IMR-90 (cell line): Measurements from ENCODE around the gene R3HDM2. TPM values are rescaled to one million over a fixed set of nuclear protein-coding genes. Genes with fewer than 3 reads are reported as not detected.

Experiments
- ATAC-seq: fragments of 200-7000 bp; cut with Tn5 transposase; 2 replicates; pipeline ENCODE4 v1.9.1; 2020; ENCODE audit warnings: low read depth, mild to moderate bottlenecking, moderate library complexity
- BruUV-seq: library from RNA; stranded (reverse); fragments of 400-500 nt; replicated peaks from 2 replicates; lab custom pipeline; 2021; lab: Mats Ljungman, UMichigan
- CTCF ChIA-PET: fragments of 300-600 bp; formaldehyde crosslinking; extraction: SDS; loops from one replicate; lab custom pipeline; 2021; ENCODE audit warnings: antibody characterized with exemption; lab: Yijun Ruan, JAX
- POLR2A ChIA-PET: fragments of 300-600 bp; sonication (Branson Sonifier 250); formaldehyde crosslinking; loops from one replicate; lab custom pipeline; 2022; ENCODE audit warnings: antibody characterized with exemption; ENCODE audit not compliant: unreplicated experiment; lab: Charles Lee
- DNase-seq: peaks from one replicate; pipeline ENCODE4 v3.0.0; 2013
- H2AFZ ChIP-seq: replicated peaks from 2 replicates; pipeline ENCODE3; 2013; ENCODE audit warnings: low read length, mild to moderate bottlenecking; ENCODE audit not compliant: poor library complexity
- H2AK5ac ChIP-seq: 2 replicates; pipeline ENCODE4 v1.6.1; 2013; ENCODE audit warnings: low read depth, low read length, inconsistent platforms
- H2AK9ac ChIP-seq: replicated peaks from 2 replicates; pipeline ENCODE3; 2013; ENCODE audit warnings: mild to moderate bottlenecking, low read depth, low read length, moderate library complexity; ENCODE audit not compliant: poor library complexity
- H2BK120ac ChIP-seq: 2 replicates; pipeline ENCODE4 v1.6.1; 2013; ENCODE audit warnings: low read depth, low read length, inconsistent platforms
- H2BK15ac ChIP-seq: 3 replicates; pipeline ENCODE4 v1.6.1; 2013; ENCODE audit warnings: low read depth, low read length, inconsistent platforms
- H2BK20ac ChIP-seq: 2 replicates; pipeline ENCODE4 v1.6.1; 2013; ENCODE audit warnings: low read depth, mild to moderate bottlenecking, inconsistent platforms, low read length, moderate library complexity
- H2BK5ac ChIP-seq: 2 replicates; pipeline ENCODE4 v1.6.1; 2013; ENCODE audit warnings: mild to moderate bottlenecking, low read depth, low read length, inconsistent platforms; ENCODE audit not compliant: poor library complexity, severe bottlenecking
- H3K14ac ChIP-seq: replicated peaks from 2 replicates; pipeline ENCODE4 v1.6.1; 2013; ENCODE audit warnings: low read depth, low read length, inconsistent platforms
- H3K18ac ChIP-seq: 2 replicates; pipeline ENCODE4 v1.6.1; 2013; ENCODE audit warnings: low read depth, low read length, control low read depth
- H3K23ac ChIP-seq: 2 replicates; pipeline ENCODE4 v1.6.1; 2013; ENCODE audit warnings: low read depth, low read length, inconsistent platforms
- H3K27ac ChIP-seq: 2 replicates; pipeline ENCODE4 v1.5.1; 2013; ENCODE audit warnings: mild to moderate bottlenecking, control low read depth, low read length; ENCODE audit not compliant: insufficient read depth
- H3K27me3 ChIP-seq: 2 replicates; pipeline ENCODE4 v1.6.1; 2013; ENCODE audit warnings: low read length; ENCODE audit not compliant: control insufficient read depth, insufficient read depth
- H3K36me3 ChIP-seq: 2 replicates; pipeline ENCODE4 v1.6.1; 2013; ENCODE audit warnings: low read length, mixed read lengths; ENCODE audit not compliant: control insufficient read depth, insufficient read depth
- H3K4ac ChIP-seq: 2 replicates; pipeline ENCODE4 v1.6.1; 2013; ENCODE audit warnings: low read depth, low read length, inconsistent platforms
- H3K4me1 ChIP-seq: 2 replicates; pipeline ENCODE4 v1.6.1; 2013; ENCODE audit warnings: low read length, mixed read lengths; ENCODE audit not compliant: control insufficient read depth, insufficient read depth
- H3K4me2 ChIP-seq: 2 replicates; pipeline ENCODE4 v1.6.1; 2013; ENCODE audit warnings: low read depth, mild to moderate bottlenecking, control low read depth, low read length, moderate library complexity
- H3K4me3 ChIP-seq: 2 replicates; pipeline ENCODE4 v1.5.1; 2013; ENCODE audit warnings: low read depth, mild to moderate bottlenecking, control low read depth, low read length, moderate library complexity; ENCODE audit not compliant: insufficient read depth
- H3K56ac ChIP-seq: 2 replicates; pipeline ENCODE4 v1.6.1; 2013; ENCODE audit warnings: low read length, inconsistent platforms; ENCODE audit not compliant: insufficient read depth; ENCODE audit errors: extremely low read depth
- H3K79me1 ChIP-seq, 2 experiments: 2 replicates each; pipeline ENCODE4 v1.6.1; 2013; ENCODE audit warnings: low read length in 2 of 2, inconsistent platforms in 1 of 2, low read depth in 1 of 2
- H3K9ac ChIP-seq: 2 replicates; pipeline ENCODE4 v1.6.1; 2013; ENCODE audit warnings: low read depth, low read length, control low read depth
- H3K9me1 ChIP-seq: 2 replicates; pipeline ENCODE4 v1.6.1; 2013; ENCODE audit warnings: low read length, inconsistent platforms; ENCODE audit not compliant: insufficient read depth
- H3K9me3 ChIP-seq: 2 replicates; pipeline ENCODE4 v1.6.1; 2013; ENCODE audit warnings: low read length; ENCODE audit not compliant: control insufficient read depth, insufficient read depth
- H4K20me1 ChIP-seq: 2 replicates; pipeline ENCODE4 v1.6.1; 2013; ENCODE audit warnings: low read length, inconsistent platforms; ENCODE audit not compliant: insufficient read depth
- H4K5ac ChIP-seq: 2 replicates; pipeline ENCODE4 v1.6.1; 2013; ENCODE audit warnings: mild to moderate bottlenecking, low read depth, low read length, control low read depth
- H4K8ac ChIP-seq, 2 experiments: 2 replicates each; pipeline ENCODE4 v1.6.1; 2013; ENCODE audit warnings: low read depth in 2 of 2, low read length in 2 of 2, control low read depth in 1 of 2, inconsistent platforms in 1 of 2
- H4K91ac ChIP-seq: 2 replicates; pipeline ENCODE4 v1.6.1; 2013; ENCODE audit warnings: low read depth, low read length, inconsistent platforms; ENCODE audit not compliant: insufficient read depth
- BHLHE40 ChIP-seq: fragments of 150-350 bp; IDR thresholded peaks from 2 replicates; pipeline ENCODE4 v1.6.1; 2016; ENCODE audit warnings: mild to moderate bottlenecking, low read depth, low read length
- MXI1 ChIP-seq: IDR thresholded peaks from 2 replicates; pipeline ENCODE4 v1.6.1; 2012; ENCODE audit warnings: low read depth, mild to moderate bottlenecking, low read length, moderate library complexity, borderline replicate concordance
- NFE2L2 ChIP-seq: fragments of 150-350 bp; IDR thresholded peaks from 2 replicates; pipeline ENCODE4 v1.6.1; 2016; ENCODE audit warnings: low read depth, mild to moderate bottlenecking, low read length
- WGBS, 2 experiments: methylation state at CpG; one replicate each; pipeline versions ENCODE4 v1.1.5 to v1.1.7; 2013; ENCODE audit warnings: missing lambda C conversion rate in 2 of 2; ENCODE audit not compliant: insufficient read length in 1 of 2; ENCODE audit errors: extremely low coverage in 2 of 2; 5-methylcytosine and 5-hydroxymethylcytosine counted together
- dilution Hi-C: fragments of 300-500 bp; cut with HindIII; formaldehyde crosslinking; loops from one replicate; pipeline ENCODE4 v1.14.3; 2018; ENCODE audit warnings: low sequenced_read_pairs; ENCODE audit not compliant: unreplicated experiment
- in situ Hi-C: fragments of 300-500 bp; cut with MboI; formaldehyde crosslinking; loops from 3 replicates; pipeline ENCODE4 v1.14.3; 2019; ENCODE audit warnings: low sequenced_read_pairs, inconsistent platforms, mixed read lengths
- intact Hi-C: fragments of 100-400 bp; cut with micrococcal nuclease; formaldehyde crosslinking; loops from 2 replicates; pipeline ENCODE4 v1.10.0; 2022
- polyA plus RNA-seq, 3 experiments: library from polyadenylated mRNA; depleted of rRNA; stranded (reverse); fragments of >200 nt; gene quantifications; 2 replicates each; pipeline ENCODE4 v1.2.3, GENCODE V29; 2012; ENCODE audit warnings: low replicate concordance in 1 of 3
- total RNA-seq: library from RNA; depleted of rRNA; stranded (reverse); fragments of >200 nt; gene quantifications from 2 replicates; pipeline ENCODE4 v1.2.3, GENCODE V29; 2012

Gene R3HDM2
- total and polyA plus RNA-seq, 2 of the 4 experiments (the other 2 are of a cell fraction), result 7.5 to 28.4 TPM

DNA sequence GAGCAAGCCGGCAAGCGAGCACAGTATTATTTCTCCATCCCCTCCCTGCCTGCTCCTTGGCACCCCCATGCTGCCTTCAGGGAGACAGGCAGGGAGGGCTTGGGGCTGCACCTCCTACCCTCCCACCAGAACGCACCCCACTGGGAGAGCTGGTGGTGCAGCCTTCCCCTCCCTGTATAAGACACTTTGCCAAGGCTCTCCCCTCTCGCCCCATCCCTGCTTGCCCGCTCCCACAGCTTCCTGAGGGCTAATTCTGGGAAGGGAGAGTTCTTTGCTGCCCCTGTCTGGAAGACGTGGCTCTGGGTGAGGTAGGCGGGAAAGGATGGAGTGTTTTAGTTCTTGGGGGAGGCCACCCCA is 218.2 kb downstream of the R3HDM2 start:
- Histone ChIP-seq H2BK120ac (no peak overlapping the region), H2BK15ac (no peak overlapping the region), H2AFZ (no peak overlapping the region), H3K27ac (no peak overlapping the region), H3K18ac (no peak overlapping the region), H4K8ac (no peak overlapping the region), H3K23ac (no peak overlapping the region), H2BK5ac (no peak overlapping the region), H3K4me1 (peaks cover 7% of the 10 kb centered on the region), H4K20me1 (peaks cover 56% of the 10 kb centered on the region), H3K79me1 (peaks cover 0 to 6% of the 10 kb centered on the region in 2 experiments; a peak in 1 of 4 replicates), H3K14ac (no peak overlapping the region), H3K56ac (no peak overlapping the region), H3K4ac (no peak overlapping the region), H3K4me3 (no peak overlapping the region), H3K9me3 (no peaks in the 10 kb centered on the region), H4K91ac (no peak overlapping the region), H2AK9ac (no peak overlapping the region), H4K5ac (no peak overlapping the region), H3K36me3 (peaks cover 61% of the 10 kb centered on the region), H2BK20ac (no peak overlapping the region), H3K9ac (no peak overlapping the region), H3K4me2 (no peak overlapping the region), H3K9me1 (no peaks in the 10 kb centered on the region), H3K27me3 (peaks cover 29% of the 10 kb centered on the region; the same call in 1 of the 2 replicates), H2AK5ac (no peak overlapping the region)
- ChIA-PET POLR2A (no interaction called here), CTCF (interaction anchor here (0.6 to 3.5 kb wide), 4 partner anchors 17 to 205 kb away, joined by 3 to 25 read pairs (median 12); partner anchors contain the start of gene SHMT2)
- ATAC-seq (no peak), DNase-seq (no peak)
- BruUV-seq, result TSS peak; percentile 90
- in situ Hi-C loops (no loop called here), dilution Hi-C loops (no loop called here), intact Hi-C loops (loop anchor here (1.0 kb wide), 2 partner anchors 27 to 31 kb away; no protein-coding TSS in a partner anchor)
- WGBS, 2 experiments, result no CpG with 5 or more reads among the region's 7 CpGs
- no peak for TF ChIP-seq MXI1
- TF ChIP-seq NFE2L2, result no peak
- no peak for TF ChIP-seq BHLHE40
